ENCODE results near the gene MTNR1B.

DNA sequence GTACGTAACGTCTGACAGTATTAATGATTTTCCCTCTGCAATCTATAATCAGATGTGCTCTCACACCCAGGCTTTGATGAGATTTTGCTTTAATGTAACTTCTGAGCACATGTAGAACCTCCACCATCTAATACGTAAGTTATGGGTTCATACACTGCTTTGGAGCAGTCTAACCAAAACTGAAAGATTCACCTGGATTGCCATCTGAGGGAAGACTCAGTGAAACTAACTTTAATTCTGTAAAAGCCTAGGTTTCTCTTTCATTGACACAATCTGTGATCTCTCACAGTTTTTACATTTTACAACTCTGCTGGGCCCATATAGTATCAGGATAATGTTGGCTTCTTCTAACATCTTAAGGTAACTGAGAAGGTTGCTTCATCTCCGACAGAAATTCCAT lies 30.1 kb upstream of the MTNR1B start:
- no peak for TF ChIP-seq CTCF (IDR thresholded peaks at IDR 0.05 in 2 of 3, conservative IDR thresholded peaks at IDR 0.05 in 1 of 3; ENCODE audit: control insufficient read depth in 2 of 3, extremely low read depth in 1 of 3, insufficient read depth in 1 of 3, low read depth in 3 of 3, low read length in 3 of 3)
- TF ChIP-seq EZH2 (IDR thresholded peaks at IDR 0.05; ENCODE audit: borderline replicate concordance, control insufficient read depth, low read depth, low read length): no peak
- no peak for TF ChIP-seq TBL1XR1 (IDR thresholded peaks at IDR 0.05; ENCODE audit: low read depth, low read length)
- no peak for TF ChIP-seq CBFB (IDR thresholded peaks at IDR 0.05; ENCODE audit: low read depth)
- no peak for TF ChIP-seq NRF1 (conservative IDR thresholded peaks at IDR 0.05; ENCODE audit: low read depth, low read length)
- TF ChIP-seq MYC (IDR thresholded peaks at IDR 0.05; ENCODE audit: insufficient read depth, insufficient read length, insufficient replicate concordance, low read length, severe bottlenecking): no peak
- no peak for TF ChIP-seq POLR2A (IDR thresholded peaks at IDR 0.05; ENCODE audit: low read depth, low read length)
- TF ChIP-seq, protein P1, sequence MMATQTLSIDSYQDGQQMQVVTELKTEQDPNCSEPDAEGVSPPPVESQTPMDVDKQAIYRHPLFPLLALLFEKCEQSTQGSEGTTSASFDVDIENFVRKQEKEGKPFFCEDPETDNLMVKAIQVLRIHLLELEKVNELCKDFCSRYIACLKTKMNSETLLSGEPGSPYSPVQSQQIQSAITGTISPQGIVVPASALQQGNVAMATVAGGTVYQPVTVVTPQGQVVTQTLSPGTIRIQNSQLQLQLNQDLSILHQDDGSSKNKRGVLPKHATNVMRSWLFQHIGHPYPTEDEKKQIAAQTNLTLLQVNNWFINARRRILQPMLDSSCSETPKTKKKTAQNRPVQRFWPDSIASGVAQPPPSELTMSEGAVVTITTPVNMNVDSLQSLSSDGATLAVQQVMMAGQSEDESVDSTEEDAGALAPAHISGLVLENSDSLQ (IDR thresholded peaks at IDR 0.05): no peak
- TF ChIP-seq CEBPB (IDR thresholded peaks at IDR 0.05; ENCODE audit: borderline replicate concordance in 1 of 2, low read depth in 2 of 2, low read length in 2 of 2): no peak
- TF ChIP-seq SP1 (IDR thresholded peaks at IDR 0.05; ENCODE audit: low read depth, low read length): no peak
- TF ChIP-seq CREM (IDR thresholded peaks at IDR 0.05; ENCODE audit: low read depth): no peak
